Stomach (tissue), 9 donors: ENCODE measurements around the gene EIF2B4. TPM values are rescaled to one million over a fixed set of nuclear protein-coding genes. Genes with fewer than 3 reads are reported as not detected.

Experiments
- DNase-seq, 2 donors: peaks; one replicate each; pipeline versions ENCODE4 v3.0.0 to v3.0.0-alpha.2; 2013 to 2019
- H3K27ac ChIP-seq, 5 donors: fragments of 200-600 bp in 4 of 5; sonication (generic) in 4 of 5; one replicate each; pipeline ENCODE4 v1.5.1; 2013 to 2019; ENCODE audit warnings: mild to moderate bottlenecking in 1 of 5, moderate library complexity in 1 of 5
- H3K27me3 ChIP-seq, 3 donors: fragments of 200-600 bp; sonication (generic); one replicate each; pipeline ENCODE4 v1.5.1; 2017 to 2019; ENCODE audit warnings: mixed run types in 1 of 3
- H3K36me3 ChIP-seq, 4 donors: fragments of 200-600 bp; sonication (generic); 1 replicate in 3 of 4; 2 replicates in 1 of 4; pipeline ENCODE4 v1.5.1; 2016 to 2019
- H3K4me1 ChIP-seq, 4 donors: fragments of 200-600 bp; sonication (generic); one replicate each; pipeline ENCODE4 v1.5.1; 2016 to 2019
- H3K4me3 ChIP-seq, 4 donors: fragments of 200-600 bp; sonication (generic) in 3 of 4; one replicate each; pipeline ENCODE4 v1.5.1; 2016 to 2019; ENCODE audit warnings: mild to moderate bottlenecking in 1 of 4
- H3K9me3 ChIP-seq, 4 donors: fragments of 200-600 bp; sonication (generic); one replicate each; pipeline ENCODE4 v1.5.1; 2016 to 2019
- CTCF ChIP-seq, 7 experiments: fragments of 450-650 bp in 4 of 7; fragments of 200-600 bp in 3 of 7; sonication (generic) in 3 of 7; IDR thresholded peaks; one replicate each; pipeline ENCODE4 v1.5.1; 2016 to 2019; ENCODE audit warnings: antibody characterized with exemption in 7 of 7, control low read depth in 2 of 7, mild to moderate bottlenecking in 1 of 7
- EP300 ChIP-seq: sonication (generic); formaldehyde crosslinking; IDR thresholded peaks from one replicate; pipeline ENCODE4 v1.6.1; 2017; ENCODE audit warnings: antibody characterized with exemption
- POLR2A ChIP-seq, 4 donors: fragments of 450-650 bp; IDR thresholded peaks; one replicate each; pipeline ENCODE4 v1.6.1; 2016; ENCODE audit warnings: antibody characterized with exemption in 4 of 4, control low read depth in 2 of 4, mild to moderate bottlenecking in 1 of 4, moderate library complexity in 1 of 4
- POLR2AphosphoS5 ChIP-seq, 3 donors: sonication (generic); formaldehyde crosslinking; IDR thresholded peaks; one replicate each; pipeline ENCODE4 v1.6.1; 2016; ENCODE audit warnings: antibody characterized with exemption in 3 of 3
- WGBS, 5 donors: extraction: QIAGEN DNeasy Blood & Tissue Kit in 3 of 5; methylation state at CpG; one replicate each; pipeline versions ENCODE4 v1.1.5 to v1.1.7; 2013 to 2018; 5-methylcytosine and 5-hydroxymethylcytosine counted together
- intact Hi-C: fragments of 100-400 bp; cut with DNase I; formaldehyde crosslinking; loops from one replicate; pipeline ENCODE4 v1.15.1; 2023; ENCODE audit warnings: low total_unique reads
- polyA plus RNA-seq, 3 donors: library from polyadenylated mRNA; stranded (reverse); fragments of 200-250 nt; gene quantifications; one replicate each; pipeline ENCODE4 v1.2.3, GENCODE V29; 2013
- total RNA-seq, 5 donors: library from RNA; depleted of rRNA; stranded (reverse); fragments of >200 nt; gene quantifications; one replicate each; pipeline versions ENCODE4 v1.1.0 to v1.2.3, GENCODE V29; 2014 to 2016
- donor health status: healthy with polysubstance abuse.
- donor health status: Bipolar disorder and iron deficiency.
- donor health status: healthy.

Gene EIF2B4
- total and polyA plus RNA-seq, 8 donors, result 16.2 to 63.9 (median 41.3) TPM

DNA sequence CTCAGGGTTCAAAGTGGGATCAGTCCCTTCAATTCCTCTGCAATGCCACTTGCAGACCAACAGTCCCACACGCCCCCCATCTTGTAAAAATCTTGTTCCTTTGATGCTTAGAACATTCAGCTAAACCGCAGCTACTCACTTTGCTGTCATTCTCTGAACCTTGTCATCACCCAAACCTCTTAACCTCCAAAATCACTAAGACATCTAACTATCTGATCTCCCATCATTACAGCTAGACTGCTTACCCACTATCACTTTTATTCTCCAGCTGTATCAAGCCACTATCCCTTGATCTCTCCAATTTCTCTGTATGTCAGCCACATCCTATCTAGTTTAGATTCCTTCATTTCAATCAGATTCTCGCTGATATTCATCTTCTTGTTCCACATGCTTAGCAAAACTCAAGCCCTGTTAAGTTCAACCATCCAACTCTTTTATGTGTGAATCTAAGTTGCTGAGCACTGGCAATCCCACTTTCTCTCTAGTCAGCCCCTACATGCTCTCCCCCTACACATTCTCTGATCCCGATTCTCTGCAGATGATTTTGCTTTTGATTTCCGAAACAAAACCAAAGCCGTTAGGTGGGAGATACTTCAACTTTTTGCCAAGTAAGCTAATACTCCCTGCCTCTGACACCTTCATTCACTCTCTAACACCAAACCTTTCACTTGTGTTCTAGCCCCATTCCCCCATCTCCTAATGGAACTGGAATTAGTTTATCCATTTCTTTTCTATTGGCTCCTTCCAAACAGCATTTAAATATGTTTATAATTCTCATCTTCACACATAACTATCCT, 18.1 kb downstream of the EIF2B4 start:
- peaks cover 20 to 70% (median 53%) of the 10 kb centered on the region in 4 donors for H3K4me1 ChIP-seq
- H3K4me3 ChIP-seq, result no peak overlapping the region
- H3K9me3 ChIP-seq, result no peaks in the 10 kb centered on the region
- WGBS, 5 donors, result 74 to 82% (median 78%) methylated on average over 6 of the region's 6 CpGs
- no peak for DNase-seq
- intact Hi-C loops, result no loop called here
- H3K36me3 ChIP-seq, result peaks cover 0 to 10% (median 5%) of the 10 kb centered on the region in 4 donors
- no peaks in the 10 kb centered on the region for H3K27me3 ChIP-seq
- TF ChIP-seq EP300 (no peak), CTCF (IDR thresholded peaks at IDR 0.05) (no peak), POLR2AphosphoS5 (IDR thresholded peaks at IDR 0.05) (no peak), POLR2A (IDR thresholded peaks at IDR 0.05) (no peak)
- H3K27ac ChIP-seq, result no peak overlapping the region

DNA sequence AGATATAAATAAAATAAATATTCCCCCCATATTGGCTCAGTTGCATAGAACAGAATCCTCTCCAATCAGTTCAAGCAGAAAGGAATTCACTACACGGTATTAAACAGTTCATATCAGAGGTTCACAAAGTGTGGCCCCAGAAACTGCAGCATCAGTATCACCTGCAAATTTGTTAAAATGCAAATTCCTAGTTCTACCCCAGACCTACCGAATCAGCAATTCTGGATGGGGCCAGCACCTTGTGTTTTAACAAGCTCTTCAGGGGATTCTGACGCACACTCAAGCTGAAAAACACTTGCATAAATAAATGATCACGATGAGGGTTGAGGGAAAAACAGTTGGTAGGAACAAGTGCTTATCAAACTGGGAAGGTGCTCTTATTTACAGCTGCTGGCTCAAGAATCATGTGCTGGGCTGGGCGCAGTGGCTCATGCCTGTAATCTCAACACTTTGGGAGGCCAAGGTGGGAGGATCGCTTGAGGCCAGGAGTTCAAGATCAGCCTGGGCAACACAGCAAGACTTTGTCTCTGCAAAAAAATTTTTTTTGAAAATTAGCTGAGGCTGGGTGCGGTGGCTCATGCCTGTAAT, 19.9 kb downstream of the EIF2B4 start:
- Histone ChIP-seq H3K9me3 (no peaks in the 10 kb centered on the region), H3K4me3 (no peak overlapping the region), H3K27ac (no peak overlapping the region), H3K4me1 (peaks cover 14 to 62% (median 43%) of the 10 kb centered on the region in 4 donors), H3K36me3 (peaks cover 0 to 10% (median 5%) of the 10 kb centered on the region in 4 donors), H3K27me3 (no peaks in the 10 kb centered on the region)
- intact Hi-C loops, result no loop called here
- DNase-seq, result no peak
- 69 to 77% (median 72%) methylated on average over 7 of the region's 7 CpGs for WGBS, 5 donors
- TF ChIP-seq EP300 (no peak), POLR2AphosphoS5 (IDR thresholded peaks at IDR 0.05) (no peak), POLR2A (IDR thresholded peaks at IDR 0.05) (no peak), CTCF (IDR thresholded peaks at IDR 0.05) (no peak)

DNA sequence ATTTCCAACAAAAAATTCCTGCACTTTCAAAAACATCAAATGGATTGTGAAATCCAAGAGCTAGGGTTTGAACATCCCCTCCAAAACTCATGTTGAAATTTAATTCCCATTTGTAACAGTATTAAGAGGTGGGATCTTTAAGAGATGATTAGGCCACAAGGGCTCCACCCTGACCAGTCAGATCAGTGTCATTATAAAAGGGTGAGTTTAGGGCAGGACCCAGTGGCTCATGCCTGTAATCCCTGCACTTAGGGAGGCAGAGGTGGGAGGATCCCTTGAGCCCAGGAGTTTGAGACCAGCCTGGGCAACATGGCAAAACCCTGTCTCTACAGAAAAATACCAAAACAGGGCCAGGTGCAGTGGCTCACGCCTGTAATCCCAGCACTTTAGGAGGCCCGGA, 22.5 kb downstream of the EIF2B4 start:
- H3K9me3 ChIP-seq, result no peaks in the 10 kb centered on the region
- H3K4me1 ChIP-seq, result peaks cover 0 to 36% (median 19%) of the 10 kb centered on the region in 4 donors
- no peak overlapping the region for H3K4me3 ChIP-seq
- DNase-seq, result no peak
- no peaks in the 10 kb centered on the region for H3K27me3 ChIP-seq
- TF ChIP-seq POLR2A (IDR thresholded peaks at IDR 0.05) (no peak), CTCF (IDR thresholded peaks at IDR 0.05) (no peak), EP300 (no peak), POLR2AphosphoS5 (IDR thresholded peaks at IDR 0.05) (no peak)
- intact Hi-C loops, result no loop called here
- 82 to 95% (median 92%) methylated on average over 2 of the region's 2 CpGs for WGBS, 5 donors
- H3K27ac ChIP-seq, result no peak overlapping the region
- peaks cover 2 to 20% (median 13%) of the 10 kb centered on the region in 4 donors for H3K36me3 ChIP-seq

GRCh38 chr2:27336173-27336572, 34.0 kb downstream of the EIF2B4 start:
- intact Hi-C loops, result no loop called here
- H3K27me3 ChIP-seq, result no peaks in the 10 kb centered on the region
- WGBS, 5 donors, result 94 to 98% (median 95%) methylated on average over 7 of the region's 7 CpGs
- no peak for DNase-seq
- no peaks in the 10 kb centered on the region for H3K4me1 ChIP-seq
- no peak overlapping the region for H3K4me3 ChIP-seq
- TF ChIP-seq POLR2A (IDR thresholded peaks at IDR 0.05) (no peak), POLR2AphosphoS5 (IDR thresholded peaks at IDR 0.05) (no peak), CTCF (IDR thresholded peaks at IDR 0.05) (no peak), EP300 (no peak)
- H3K36me3 ChIP-seq, result peaks cover 65 to 100% (median 100%) of the 10 kb centered on the region in 4 donors
- no peak overlapping the region for H3K27ac ChIP-seq
- H3K9me3 ChIP-seq, result no peaks in the 10 kb centered on the region
